Activated CD4-positive, alpha-beta T cell treated with anti-CD3 and anti-CD28 coated beads for 24 hours (primary cell): ENCODE measurements around the gene OR2T11.
"Not testable (repeated sequence)": the region's sequence is repeated elsewhere in the genome, so short reads cannot be mapped to it uniquely, and the experiment has no call there.

Source experiments
- DNase-seq, 2 donors: peaks; one replicate each; pipeline ENCODE4 v3.0.0-alpha.2; 2020; ENCODE audit warnings: low read depth in 2 of 2

Gene OR2T11

DNA sequence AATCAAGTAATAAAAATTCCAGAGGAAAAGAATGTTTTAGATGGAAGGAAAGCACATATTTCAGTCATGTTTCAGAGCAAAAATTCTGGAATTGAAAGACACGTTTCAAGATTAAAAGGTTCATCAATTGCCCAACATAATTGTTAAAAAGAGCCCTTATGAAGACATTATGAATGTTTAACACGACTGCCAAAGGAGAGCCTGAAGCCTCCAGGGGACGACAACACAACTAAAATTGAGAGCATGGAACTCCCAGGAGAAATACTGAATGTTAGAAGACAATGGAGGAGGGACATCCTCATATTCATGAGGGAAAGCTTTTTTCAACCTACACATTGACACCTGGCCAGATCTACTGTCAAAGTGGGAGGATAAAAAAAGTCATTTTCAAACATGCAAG is 16.0 kb downstream of the OR2T11 start:
- DNase-seq, result peak; percentile 32 to 49

DNA sequence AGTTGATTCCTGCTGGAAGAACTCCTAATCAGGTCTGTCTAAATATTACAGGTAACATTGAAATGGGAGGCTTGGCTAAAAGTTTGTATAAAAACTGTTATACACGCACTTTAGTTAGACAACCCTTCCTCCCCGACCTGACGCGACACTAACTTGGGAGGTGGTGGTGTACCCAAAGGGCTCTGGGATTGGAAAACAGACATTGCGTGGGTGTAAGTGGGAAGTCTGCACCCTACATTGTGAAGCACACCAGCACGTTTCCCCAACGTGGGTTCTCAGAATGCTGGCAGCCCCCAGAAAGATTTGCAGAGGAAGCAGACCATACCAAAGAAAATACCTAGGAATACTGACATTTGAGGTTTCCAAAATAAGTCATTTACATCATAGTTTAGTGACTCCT is 16.8 kb downstream of the OR2T11 start:
- no peak for DNase-seq

DNA sequence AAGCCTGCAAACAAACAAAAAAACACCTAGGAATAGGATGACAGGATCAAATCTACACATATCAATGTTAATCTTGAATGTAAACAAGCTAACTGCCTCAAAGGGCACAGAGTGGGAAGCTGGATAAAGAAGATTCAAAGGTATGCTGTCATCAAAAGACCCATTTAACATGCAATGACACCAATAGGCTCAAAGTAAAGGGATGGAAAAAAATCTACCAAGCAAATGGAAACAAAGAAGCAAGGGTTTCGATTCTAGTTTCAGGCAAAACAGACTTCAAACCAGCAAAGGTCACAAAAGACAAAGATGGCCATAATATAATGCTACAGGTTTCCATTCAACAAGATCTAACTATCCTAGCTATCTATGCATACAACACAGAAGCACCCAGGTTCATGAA is 21.1 kb downstream of the OR2T11 start:
- DNase-seq, result no peak

DNA sequence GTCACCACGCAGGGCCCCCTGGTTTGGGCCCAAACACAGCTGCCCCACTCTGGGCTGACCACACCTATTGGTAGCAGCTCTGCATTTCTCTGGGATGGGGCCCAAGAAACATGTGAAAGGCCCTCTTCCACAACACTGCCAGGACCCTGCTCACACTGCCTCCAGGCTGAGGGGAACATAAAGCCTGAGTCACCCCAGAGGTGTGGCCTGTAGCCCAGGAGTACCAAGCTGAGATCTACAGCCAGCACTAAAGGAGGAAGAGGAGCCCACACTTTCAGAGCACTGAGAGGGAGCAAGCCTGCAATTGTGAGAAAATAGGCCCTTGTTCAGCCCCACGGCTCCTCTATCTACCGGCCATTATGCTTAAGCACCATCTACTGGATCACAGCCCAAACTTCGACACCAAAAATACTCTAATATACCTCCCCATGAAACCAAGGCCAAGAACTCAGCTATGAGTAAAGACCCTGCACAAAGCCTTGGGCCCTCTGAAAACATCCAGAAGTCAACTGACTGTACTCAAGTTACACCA is 22.9 kb downstream of the OR2T11 start:
- DNase-seq, result no peak

DNA sequence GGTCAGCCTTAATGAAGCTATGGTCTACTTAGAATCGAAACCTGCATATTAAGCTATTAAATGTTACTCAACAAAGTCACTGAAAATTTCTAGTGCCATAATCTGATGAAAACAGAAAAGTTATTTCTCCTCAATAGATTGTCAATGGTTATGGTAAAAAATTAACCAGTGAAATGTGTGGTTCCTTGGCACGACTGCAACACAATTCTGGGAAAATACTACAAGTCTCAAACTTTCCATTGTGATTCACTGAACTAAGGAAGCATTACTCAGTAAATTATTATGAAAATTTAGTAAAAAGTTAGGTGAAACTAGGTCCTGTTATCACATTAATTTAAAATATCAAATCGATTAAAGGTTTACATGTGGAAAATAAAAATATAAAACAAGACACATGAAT is 24.6 kb downstream of the OR2T11 start:
- DNase-seq, result no peak

DNA sequence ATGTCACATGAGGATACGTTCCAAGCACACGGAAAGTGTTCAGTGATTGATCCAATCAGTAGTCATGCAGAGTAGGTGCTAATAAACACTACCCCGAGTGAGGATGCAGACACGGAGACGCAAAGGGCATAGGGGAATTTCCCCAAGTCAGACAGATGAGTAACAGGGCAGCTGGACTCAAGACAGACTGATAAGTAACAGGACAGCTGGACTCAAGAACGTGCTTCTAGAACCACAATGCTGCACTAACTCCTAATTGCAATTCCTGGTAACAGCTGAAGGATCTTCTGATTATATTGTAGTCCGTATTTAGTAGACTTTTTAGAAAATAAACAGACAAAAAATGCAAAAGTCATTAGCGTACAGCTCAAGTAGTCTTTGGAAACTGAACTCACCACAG is 35.5 kb downstream of the OR2T11 start:
- DNase-seq, result no peak

DNA sequence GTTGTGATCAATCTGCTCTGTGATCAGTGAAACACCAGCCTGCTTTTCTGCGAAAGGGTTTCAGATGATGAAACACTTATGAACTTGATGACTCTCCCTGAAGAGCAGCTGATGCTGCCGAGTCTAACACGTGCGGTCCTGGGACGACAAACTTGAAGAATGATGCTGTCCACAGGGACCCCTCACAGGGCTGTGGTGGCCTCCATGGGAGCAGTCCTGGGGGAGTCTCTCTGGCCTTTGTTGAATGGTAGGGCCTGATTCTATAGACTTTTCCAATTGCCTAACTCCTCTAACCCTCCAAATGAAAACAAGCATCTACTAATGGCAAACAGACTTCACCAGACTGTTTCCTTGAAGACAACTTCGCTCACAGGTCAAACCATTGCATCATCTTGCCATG is 37.3 kb downstream of the OR2T11 start, which contains the start of gene OR2T10:
OR2T10 (minus strand) TSS at position 112 of the 400 bp plus-strand sequence. CDS start 3,932 bp downstream, outside the sequence.
- DNase-seq, result no peak

DNA sequence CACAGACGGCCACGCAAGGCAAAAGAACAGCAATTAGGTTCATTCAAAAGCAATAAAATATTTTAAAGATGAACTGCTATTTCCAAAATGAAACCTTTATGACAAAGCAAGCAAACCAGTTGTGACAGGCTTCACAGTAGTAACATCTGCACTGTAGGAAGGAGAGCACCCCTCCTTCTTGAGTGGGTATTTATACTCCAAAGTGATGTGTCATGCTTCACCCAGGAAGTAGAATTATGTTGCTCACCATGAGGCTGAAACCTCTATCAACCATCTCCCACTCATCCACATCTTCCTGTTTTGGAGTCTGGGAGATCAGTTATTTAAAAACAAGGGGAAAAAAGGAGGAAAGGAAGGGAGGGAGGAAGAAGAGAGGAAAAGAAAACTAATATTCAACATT is 38.3 kb downstream of the OR2T11 start:
- DNase-seq, result no peak

DNA sequence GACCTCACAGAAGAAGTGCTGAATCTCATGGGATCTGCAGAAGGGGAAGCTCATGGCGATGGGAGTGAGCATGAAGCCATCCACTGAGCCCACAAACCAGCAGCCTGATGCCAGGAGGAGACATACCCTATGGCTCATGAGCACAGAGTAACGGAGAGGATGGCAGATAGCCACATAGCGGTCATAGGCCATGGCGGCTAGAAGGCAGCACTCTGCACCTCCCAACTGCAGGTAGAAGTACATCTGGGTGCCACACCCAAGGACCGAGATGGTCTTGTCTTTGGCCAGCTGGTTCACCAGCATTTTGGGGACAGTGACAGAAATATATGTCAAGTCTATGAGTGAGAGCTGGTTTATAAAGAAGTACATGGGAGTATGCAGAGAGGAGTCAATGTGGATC is 41.7 kb downstream of the OR2T11 start:
- no peak for DNase-seq

DNA sequence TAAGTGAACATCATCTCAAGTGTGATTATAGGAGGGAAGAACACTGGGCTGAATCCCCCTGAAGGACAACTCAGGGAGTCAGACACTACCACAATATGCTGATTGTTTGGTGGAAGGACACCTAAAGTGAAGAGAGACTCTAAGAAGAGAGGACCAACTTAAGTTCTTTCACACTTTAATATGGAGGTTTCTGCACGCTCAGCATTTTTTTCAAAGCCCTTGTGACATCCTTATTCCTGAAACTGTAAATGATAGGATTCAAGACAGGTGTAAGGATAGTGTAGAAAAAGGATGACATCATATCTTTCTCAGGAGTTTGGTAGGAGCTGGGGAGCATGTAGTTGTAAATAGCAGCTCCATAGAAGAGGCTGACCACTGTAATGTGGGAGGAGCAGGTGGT is 42.2 kb downstream of the OR2T11 start:
- DNase-seq, result no peak

DNA sequence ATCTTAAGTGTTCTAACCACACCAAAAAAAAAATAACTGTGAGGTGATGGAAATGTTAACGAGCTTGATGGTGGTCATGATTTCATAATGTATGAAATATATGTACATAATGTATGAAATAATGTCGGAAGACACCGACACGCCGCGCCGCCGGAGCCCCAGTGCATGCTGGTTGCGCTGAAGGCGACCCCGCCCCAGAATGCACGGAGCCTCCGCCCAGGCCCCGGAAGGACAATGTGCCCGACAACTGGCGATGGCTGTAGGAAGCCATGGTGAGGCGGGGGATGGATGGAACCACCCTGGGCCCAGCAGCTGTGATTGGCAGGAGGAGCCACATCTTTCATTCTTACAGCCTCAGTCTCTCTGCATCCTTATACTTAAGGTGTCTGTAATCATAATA is 44.8 kb downstream of the OR2T11 start:
- no peak for DNase-seq

DNA sequence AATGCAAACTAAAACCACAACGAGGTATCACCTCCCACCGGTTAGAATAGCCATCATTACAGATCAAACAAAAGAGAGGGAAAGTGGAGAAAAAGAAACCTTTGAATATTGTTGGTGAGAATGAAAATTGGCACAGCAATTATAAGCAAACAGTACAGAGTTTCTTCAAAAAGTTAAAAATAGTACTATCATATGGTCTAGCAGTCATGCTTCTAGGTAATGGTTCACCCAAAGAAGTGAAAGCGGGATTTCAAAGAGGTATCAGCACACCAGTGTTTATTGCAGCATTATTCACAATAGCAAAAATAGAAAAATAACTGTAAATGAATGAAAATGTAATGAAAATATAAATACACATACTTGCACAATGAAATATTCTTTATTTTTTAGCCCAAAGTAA is 45.6 kb downstream of the OR2T11 start:
- no peak for DNase-seq

DNA sequence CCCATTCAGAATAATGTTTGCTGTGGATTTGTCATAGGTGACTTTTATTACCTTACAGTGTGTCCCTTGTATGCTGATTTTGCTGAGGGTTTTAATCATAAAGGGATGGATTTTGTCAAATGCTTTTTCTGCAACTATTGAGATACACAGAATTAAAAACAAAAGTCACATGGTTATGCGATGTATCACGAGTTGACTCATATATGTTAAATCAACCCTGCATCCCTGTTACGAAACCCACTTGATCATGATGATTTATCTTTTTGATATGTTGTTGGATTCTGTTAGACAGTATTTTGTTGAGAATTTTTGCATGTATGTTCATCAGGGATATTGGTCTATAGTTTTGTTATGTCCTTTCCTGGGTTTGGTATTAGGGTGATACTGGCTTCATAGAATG is 49.6 kb downstream of the OR2T11 start:
- DNase-seq, result no peak

DNA sequence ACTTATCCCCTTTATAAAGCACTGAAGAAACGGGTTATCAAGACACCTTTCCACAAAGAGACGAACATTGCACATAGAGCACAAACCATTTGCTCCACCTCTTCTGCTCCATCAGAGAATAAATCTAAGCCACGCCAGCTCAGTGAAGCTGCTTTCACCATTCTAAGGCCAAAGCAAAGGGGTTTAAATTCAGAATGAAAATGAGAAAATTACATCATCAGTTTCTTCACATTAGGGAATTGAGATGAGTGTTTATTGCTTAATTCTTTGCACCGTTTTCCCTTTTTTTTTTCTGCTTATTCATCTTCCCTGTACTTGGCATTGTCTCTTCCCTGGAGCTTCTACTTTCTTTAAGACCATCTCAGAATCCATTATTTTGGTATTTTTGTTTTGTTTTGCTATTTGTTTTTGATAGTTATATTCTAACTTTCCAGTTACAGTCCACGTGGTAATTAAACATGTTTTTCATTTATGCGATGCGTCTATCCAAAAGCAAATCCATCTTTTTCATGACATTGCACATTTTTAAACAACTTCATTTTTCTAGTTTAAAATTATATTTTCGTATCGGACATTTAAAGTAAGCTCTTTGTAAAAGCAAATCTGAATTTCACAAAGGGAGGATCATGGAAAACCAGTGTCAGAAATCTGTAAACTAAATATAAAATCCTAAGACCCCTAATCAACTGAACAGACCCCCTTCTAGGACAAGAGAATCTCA is 58.5 kb downstream of the OR2T11 start:
- DNase-seq, result no peak

DNA sequence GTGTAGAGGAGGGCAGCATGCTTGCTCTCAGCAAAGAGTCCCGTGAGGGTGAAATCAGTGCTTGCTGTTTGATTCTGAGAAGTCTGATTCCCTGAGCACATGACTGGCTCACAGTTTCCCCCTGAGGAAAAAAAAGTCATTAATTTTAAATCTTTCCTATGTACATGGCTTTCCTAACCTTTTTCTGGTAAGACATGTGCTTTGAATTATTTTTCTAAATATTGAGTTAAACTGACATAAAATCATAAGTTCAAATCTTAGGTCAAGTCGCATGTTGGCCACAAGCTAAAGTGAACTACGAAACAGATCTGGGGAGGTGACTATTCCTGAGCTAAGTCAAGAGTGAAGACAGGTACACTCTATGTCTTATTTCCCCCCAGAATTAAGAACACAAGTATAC is 60.2 kb downstream of the OR2T11 start, which contains the start of gene OR2T34:
OR2T34 (minus strand) TSS at position 101 of the 400 bp plus-strand sequence; CDS start at position 101, 0 bp downstream.
- DNase-seq, result not testable (repeated sequence)

DNA sequence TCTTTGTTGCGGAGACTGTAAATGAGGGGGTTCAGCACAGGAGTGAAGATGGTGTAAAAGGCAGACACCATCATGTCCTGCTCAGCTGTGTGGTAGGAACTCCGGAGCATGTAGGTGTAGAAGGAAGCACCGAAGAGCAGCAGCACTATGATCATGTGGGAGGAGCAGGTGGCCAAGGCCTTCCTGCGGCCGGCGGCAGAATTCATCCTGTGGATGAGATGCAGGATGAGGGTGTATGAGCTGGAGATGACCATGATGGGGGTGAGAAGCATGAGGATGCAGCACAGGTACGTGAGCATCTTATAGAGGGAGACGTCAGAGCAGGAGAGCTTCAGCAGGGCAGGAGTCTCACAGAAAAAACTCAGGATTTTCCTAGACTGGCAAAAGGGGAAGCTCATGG is 61.0 kb downstream of the OR2T11 start:
- not testable (repeated sequence) for DNase-seq
